HT1080 (cell line): ENCODE measurements around the gene FGF14. TPM values are rescaled to one million over a fixed set of nuclear protein-coding genes. Genes with fewer than 3 reads are reported as not detected.
"Not testable (repeated sequence)": the region's sequence is repeated elsewhere in the genome, so short reads cannot be mapped to it uniquely, and the experiment has no call there.

ENCODE experiments used
- DNase-seq: peaks from one replicate; pipeline ENCODE4 v3.0.0-alpha.2; 2015; ENCODE audit warnings: low read depth
- total RNA-seq: library from RNA; depleted of rRNA; stranded (reverse); fragments of >200 nt; shearing (Covaris generic); gene quantifications from 2 replicates; pipeline ENCODE4 v1.2.3, GENCODE V29; 2014

The FGF14 gene
- total RNA-seq, 1 experiment from 2014 or later = not detected

- DNase-seq = no peak
These were observed 356.1 kb downstream of the FGF14 start for GRCh38 chr13:102045731-102046130.

- no peak for DNase-seq
These were observed 359.1 kb downstream of the FGF14 start for GRCh38 chr13:102042746-102043145.

- no peak for DNase-seq
These were observed 360.3 kb downstream of the FGF14 start for GRCh38 chr13:102041544-102041943.

GRCh38 chr13:102040812-102041211, 361.0 kb downstream of the FGF14 start:
- no peak for DNase-seq

GRCh38 chr13:102039264-102039663, 362.6 kb downstream of the FGF14 start:
- no peak for DNase-seq

- no peak for DNase-seq
These were observed 363.1 kb downstream of the FGF14 start for GRCh38 chr13:102038787-102039186.

GRCh38 chr13:102035969-102036368, 365.9 kb downstream of the FGF14 start:
- DNase-seq = no peak

GRCh38 chr13:102033857-102034331, 368.0 kb downstream of the FGF14 start:
- no peak for DNase-seq

GRCh38 chr13:102033386-102033785, 368.5 kb downstream of the FGF14 start:
- no peak for DNase-seq

- no peak for DNase-seq
These were observed 373.0 kb downstream of the FGF14 start for GRCh38 chr13:102028868-102029267.

GRCh38 chr13:102028206-102028605, 373.6 kb downstream of the FGF14 start:
- DNase-seq = no peak

GRCh38 chr13:102021777-102022176, 380.1 kb downstream of the FGF14 start:
- DNase-seq = no peak

GRCh38 chr13:102020611-102021216, 381.1 kb downstream of the FGF14 start:
- peak; percentile 76 for DNase-seq

- DNase-seq = no peak
These were observed 383.1 kb downstream of the FGF14 start for GRCh38 chr13:102018716-102019115.

GRCh38 chr13:102017248-102017647, 384.6 kb downstream of the FGF14 start:
- DNase-seq = no peak

GRCh38 chr13:102012299-102013293, 389.3 kb downstream of the FGF14 start:
- no peak for DNase-seq

GRCh38 chr13:102011455-102011854, 390.4 kb downstream of the FGF14 start:
- not testable (repeated sequence) for DNase-seq

- no peak for DNase-seq
These were observed 397.8 kb downstream of the FGF14 start for GRCh38 chr13:102003848-102004570.

GRCh38 chr13:102002287-102002686, 399.6 kb downstream of the FGF14 start:
- no peak for DNase-seq

GRCh38 chr13:102000764-102001163, 401.1 kb downstream of the FGF14 start:
- DNase-seq = no peak

- no peak for DNase-seq
These were observed 403.7 kb downstream of the FGF14 start for GRCh38 chr13:101998129-101998528.

- no peak for DNase-seq
These were observed 404.9 kb downstream of the FGF14 start for GRCh38 chr13:101996954-101997353.
